DMS79 (cell line): Measurements from ENCODE around the gene RTN4RL1.
"Not testable (repeated sequence)": the region's sequence is repeated elsewhere in the genome, so short reads cannot be mapped to it uniquely, and the experiment has no call there.

ENCODE experiments used
- DNase-seq: peaks from one replicate; lab custom pipeline; 2025; lab: John Stamatoyannopoulos, UW

The RTN4RL1 gene

GRCh38 chr17:1896243-1897104, 128.7 kb downstream of the RTN4RL1 start:
- DNase-seq: no peak

- DNase-seq: not testable (repeated sequence)
Observed at GRCh38 chr17:1895479-1895878, 129.7 kb downstream of the RTN4RL1 start.

DNA sequence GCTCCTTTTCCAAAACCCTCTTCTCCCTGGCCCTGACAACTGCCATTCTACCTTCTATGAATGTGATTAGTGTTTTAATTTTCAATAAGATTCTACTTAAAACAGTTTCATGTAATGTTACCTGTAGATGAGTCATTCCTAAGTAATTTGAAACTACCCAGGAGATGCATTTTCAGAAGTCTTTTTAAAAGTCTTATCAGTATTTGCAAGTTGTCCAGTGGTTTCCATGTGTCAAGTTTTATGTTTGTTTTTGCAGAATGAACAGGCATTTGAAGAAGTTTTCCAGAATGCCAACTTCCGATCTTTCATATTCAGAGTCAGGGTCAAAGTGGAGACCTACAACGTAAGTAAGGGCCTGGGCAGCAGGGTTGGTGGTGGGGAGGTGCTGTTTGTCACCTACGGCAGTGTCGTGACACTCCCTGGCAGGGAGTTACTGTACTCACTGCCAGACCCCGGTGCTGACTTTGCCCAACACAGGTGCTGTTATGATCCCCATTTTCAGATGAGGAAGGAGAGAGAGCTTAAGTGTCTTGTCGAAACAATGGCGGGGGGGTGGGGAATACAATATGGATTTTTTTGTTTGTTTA, 130.3 kb downstream of the RTN4RL1 start:
- DNase-seq: no peak

GRCh38 chr17:1890758-1891450, 134.2 kb downstream of the RTN4RL1 start:
- DNase-seq: no peak

DNA sequence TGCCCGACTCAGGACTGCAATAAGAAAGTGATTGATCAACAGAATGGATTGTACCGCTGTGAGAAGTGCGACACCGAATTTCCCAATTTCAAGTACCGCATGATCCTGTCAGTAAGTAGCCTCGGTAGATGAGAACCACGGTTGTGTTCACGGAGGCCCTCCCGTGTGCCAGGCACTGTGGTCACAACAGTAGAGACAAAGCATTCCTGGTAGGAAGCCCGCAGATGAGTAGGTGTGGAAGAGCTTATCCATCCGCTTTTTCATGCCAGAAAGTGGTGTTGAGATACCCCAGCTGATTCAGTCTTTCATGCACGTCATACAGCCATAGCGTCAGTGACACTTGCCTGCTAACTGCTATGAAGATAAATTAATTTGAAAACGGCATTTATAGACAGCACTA, 136.4 kb downstream of the RTN4RL1 start:
- DNase-seq: no peak
